Central memory CD8-positive, alpha-beta T cell (primary cell): Measurements from ENCODE around the gene EIF4B.

Experiments
- ATAC-seq: fragments of 150-1000 bp; cut with Tn5 transposase; replicated peaks from 2 replicates; pipeline ENCODE4 v1.10.0; 2022; ENCODE audit warnings: mild to moderate bottlenecking, moderate FRiP score, moderate number of reproducible peaks; ENCODE audit not compliant: poor library complexity, severe bottlenecking; ENCODE audit errors: extremely low read depth
- DNase-seq, 2 donors: peaks; one replicate each; pipeline ENCODE4 v3.0.0; 2021; ENCODE audit warnings: low spot score in 2 of 2
- H3K27ac Mint-ChIP-seq: one replicate; pipeline ENCODE4 v1.8.0; 2022; ENCODE audit warnings: low read depth, mild to moderate bottlenecking, moderate library complexity, mixed read lengths
- H3K27me3 Mint-ChIP-seq: one replicate; pipeline ENCODE4 v1.8.0; 2022; ENCODE audit warnings: mixed read lengths
- H3K36me3 Mint-ChIP-seq: one replicate; pipeline ENCODE4 v1.8.0; 2022; ENCODE audit warnings: mild to moderate bottlenecking, moderate library complexity, mixed read lengths; ENCODE audit not compliant: insufficient read depth
- H3K4me1 Mint-ChIP-seq: one replicate; pipeline ENCODE4 v1.8.0; 2022; ENCODE audit warnings: mixed read lengths
- H3K4me3 Mint-ChIP-seq: one replicate; pipeline ENCODE4 v1.8.0; 2022; ENCODE audit warnings: mild to moderate bottlenecking, moderate library complexity, mixed read lengths
- H3K9me3 Mint-ChIP-seq: one replicate; pipeline ENCODE4 v1.8.0; 2022; ENCODE audit warnings: mixed read lengths

Gene EIF4B

DNA sequence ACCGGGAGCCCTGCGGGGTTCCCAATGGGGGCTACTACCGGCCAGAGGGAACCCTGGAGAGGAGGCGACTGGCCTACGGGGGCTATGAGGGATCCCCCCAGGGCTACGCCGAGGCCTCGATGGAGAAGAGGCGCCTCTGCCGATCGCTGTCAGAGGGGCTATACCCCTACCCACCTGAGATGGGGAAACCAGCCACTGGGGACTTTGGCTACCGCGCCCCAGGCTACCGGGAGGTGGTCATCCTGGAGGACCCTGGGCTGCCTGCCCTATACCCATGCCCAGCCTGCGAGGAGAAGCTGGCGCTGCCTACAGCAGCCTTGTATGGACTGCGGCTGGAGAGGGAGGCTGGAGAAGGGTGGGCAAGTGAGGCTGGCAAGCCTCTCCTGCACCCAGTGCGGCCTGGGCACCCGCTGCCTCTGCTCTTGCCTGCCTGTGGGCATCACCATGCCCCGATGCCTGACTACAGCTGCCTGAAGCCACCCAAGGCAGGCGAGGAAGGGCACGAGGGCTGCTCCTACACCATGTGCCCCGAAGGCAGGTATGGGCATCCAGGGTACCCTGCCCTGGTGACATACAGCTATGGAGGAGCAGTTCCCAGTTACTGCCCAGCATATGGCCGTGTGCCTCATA, 53.3 kb downstream of the EIF4B start:
- DNase-seq (no peak), ATAC-seq (no peak)
- H3K4me3 Mint-ChIP-seq, result no peak overlapping the region
- peaks cover 7% of the 10 kb centered on the region for H3K36me3 Mint-ChIP-seq
- H3K4me1 Mint-ChIP-seq, result peaks cover 5% of the 10 kb centered on the region
- no peaks in the 10 kb centered on the region for H3K9me3 Mint-ChIP-seq
- H3K27ac Mint-ChIP-seq, result no peak overlapping the region
- no peaks in the 10 kb centered on the region for H3K27me3 Mint-ChIP-seq

DNA sequence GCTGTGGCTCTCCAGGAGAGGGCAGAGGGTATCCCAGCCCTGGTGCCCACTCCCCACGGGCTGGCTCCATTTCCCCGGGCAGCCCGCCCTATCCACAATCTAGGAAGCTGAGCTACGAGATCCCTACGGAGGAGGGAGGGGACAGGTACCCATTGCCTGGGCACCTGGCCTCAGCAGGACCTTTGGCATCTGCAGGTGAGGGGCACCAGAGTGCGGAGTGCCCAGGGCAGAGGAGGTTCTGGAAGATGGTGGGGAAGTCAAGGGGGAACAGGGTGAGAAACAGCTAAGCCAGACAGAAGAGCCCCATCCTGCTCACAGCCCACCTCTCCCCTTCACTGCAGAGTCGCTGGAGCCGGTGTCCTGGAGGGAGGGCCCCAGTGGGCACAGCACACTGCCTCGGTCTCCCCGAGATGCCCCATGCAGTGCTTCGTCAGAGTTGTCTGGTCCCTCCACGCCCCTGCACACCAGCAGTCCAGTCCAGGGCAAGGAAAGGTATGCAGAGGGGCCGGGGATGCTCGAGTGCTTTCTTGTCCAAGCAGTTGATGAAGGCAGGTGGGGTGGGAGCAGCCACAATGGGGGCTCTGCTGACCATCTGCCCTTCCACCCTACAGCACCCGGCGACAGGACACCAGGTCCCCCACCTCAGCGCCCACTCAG, 53.9 kb downstream of the EIF4B start:
- peaks cover 11% of the 10 kb centered on the region for H3K36me3 Mint-ChIP-seq
- H3K4me1 Mint-ChIP-seq, result peaks cover 10% of the 10 kb centered on the region
- no peaks in the 10 kb centered on the region for H3K27me3 Mint-ChIP-seq
- no peaks in the 10 kb centered on the region for H3K9me3 Mint-ChIP-seq
- H3K4me3 Mint-ChIP-seq, result no peak overlapping the region
- no peak overlapping the region for H3K27ac Mint-ChIP-seq
- ATAC-seq (no peak), DNase-seq (no peak)

DNA sequence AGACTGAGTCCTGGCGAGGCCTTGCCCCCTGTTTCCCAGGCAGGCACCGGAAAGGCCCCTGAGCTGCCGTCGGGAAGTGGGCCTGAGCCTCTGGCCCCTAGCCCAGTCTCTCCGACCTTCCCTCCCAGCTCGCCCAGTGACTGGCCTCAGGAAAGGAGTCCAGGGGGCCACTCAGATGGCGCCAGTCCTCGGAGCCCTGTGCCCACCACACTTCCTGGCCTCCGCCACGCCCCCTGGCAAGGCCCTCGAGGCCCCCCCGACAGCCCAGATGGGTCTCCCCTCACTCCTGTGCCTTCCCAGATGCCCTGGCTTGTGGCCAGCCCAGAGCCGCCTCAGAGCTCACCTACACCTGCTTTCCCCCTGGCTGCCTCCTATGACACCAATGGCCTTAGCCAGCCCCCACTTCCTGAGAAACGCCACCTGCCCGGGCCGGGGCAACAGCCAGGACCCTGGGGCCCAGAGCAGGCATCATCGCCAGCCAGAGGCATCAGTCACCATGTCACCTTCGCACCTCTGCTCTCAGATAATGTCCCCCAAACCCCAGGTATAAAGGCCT, 54.5 kb downstream of the EIF4B start:
- no peak for DNase-seq
- Mint-ChIP-seq H3K27ac (peak overlapping the region; percentile 22), H3K27me3 (no peaks in the 10 kb centered on the region), H3K9me3 (no peaks in the 10 kb centered on the region), H3K4me3 (no peak overlapping the region), H3K36me3 (peaks cover 11% of the 10 kb centered on the region), H3K4me1 (peaks cover 10% of the 10 kb centered on the region)
- no peak for ATAC-seq

DNA sequence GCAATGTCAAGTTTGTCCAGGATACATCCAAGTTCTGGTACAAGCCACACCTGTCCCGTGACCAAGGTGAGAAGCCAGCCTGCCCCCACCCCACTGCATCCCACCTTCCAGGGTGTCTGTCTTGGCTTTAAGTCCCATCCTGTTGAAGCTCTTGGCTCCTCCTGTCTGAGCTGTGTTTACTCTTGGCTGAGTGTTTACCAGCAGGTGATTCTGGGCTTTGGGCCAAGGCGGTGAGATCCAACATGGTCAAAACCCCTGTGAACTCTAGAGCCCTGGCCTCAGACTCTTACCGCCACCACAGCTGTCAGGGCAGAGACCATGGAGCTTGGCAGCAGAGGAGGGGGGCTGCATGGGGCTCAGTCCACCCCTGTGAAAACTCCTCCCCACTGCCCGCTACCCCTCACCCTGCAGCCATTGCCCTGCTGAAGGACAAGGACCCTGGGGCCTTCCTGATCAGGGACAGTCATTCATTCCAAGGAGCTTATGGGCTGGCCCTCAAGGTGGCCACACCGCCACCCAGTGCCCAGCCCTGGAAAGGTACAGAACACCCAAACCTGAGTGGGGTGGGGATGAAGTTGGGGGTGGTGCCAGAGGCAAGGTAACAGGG, 55.3 kb downstream of the EIF4B start:
- ATAC-seq, result no peak
- Mint-ChIP-seq H3K27ac (peak overlapping the region; percentile 22), H3K4me3 (no peak overlapping the region), H3K36me3 (peaks cover 11% of the 10 kb centered on the region), H3K9me3 (no peaks in the 10 kb centered on the region), H3K4me1 (peaks cover 17% of the 10 kb centered on the region), H3K27me3 (no peaks in the 10 kb centered on the region)
- no peak for DNase-seq

DNA sequence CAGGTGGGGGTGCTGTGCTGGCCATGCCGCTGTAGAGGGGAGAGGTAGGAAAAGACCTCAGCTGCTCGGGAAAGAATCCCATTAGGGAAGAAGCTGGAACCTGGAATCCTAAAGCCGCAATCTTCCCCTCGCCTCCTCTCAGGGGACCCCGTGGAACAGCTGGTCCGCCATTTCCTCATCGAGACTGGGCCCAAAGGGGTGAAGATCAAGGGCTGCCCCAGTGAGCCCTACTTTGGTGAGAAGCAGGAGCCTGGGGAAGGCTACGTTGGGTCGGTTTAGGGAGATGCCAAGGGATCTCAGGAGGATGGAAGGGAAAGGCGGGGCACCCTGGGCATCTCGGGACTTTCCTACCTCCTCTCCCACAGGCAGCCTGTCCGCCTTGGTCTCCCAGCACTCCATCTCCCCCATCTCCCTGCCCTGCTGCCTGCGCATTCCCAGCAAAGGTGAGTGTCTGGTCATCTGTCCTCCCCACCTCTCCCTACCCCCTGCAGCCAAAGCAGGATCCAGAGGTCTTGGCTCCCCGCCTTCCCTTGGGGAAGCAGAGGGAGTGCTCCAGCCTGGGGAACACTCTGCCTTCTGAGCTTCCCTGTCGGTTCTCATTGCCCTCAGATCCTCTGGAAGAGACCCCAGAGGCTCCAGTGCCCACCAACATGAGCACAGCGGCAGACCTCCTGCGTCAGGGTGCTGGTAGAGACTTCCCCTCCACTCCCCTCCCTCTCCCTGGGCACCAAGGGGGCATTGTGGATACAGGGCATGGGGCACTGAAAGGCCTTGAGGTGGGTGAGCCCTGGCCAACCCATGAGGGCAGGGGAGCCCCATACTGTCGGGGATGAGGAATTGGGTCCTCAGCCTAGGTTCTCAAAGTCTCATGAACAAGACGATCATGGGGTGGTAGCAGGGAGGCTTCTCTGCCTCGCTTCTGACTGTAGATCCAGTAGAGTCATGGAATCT, 56.0 kb downstream of the EIF4B start:
- H3K4me1 Mint-ChIP-seq, result peaks cover 17% of the 10 kb centered on the region
- ATAC-seq (no peak), DNase-seq (no peak)
- H3K36me3 Mint-ChIP-seq, result peaks cover 14% of the 10 kb centered on the region
- no peaks in the 10 kb centered on the region for H3K9me3 Mint-ChIP-seq
- H3K4me3 Mint-ChIP-seq, result no peak overlapping the region
- H3K27ac Mint-ChIP-seq, result no peak overlapping the region
- no peaks in the 10 kb centered on the region for H3K27me3 Mint-ChIP-seq

DNA sequence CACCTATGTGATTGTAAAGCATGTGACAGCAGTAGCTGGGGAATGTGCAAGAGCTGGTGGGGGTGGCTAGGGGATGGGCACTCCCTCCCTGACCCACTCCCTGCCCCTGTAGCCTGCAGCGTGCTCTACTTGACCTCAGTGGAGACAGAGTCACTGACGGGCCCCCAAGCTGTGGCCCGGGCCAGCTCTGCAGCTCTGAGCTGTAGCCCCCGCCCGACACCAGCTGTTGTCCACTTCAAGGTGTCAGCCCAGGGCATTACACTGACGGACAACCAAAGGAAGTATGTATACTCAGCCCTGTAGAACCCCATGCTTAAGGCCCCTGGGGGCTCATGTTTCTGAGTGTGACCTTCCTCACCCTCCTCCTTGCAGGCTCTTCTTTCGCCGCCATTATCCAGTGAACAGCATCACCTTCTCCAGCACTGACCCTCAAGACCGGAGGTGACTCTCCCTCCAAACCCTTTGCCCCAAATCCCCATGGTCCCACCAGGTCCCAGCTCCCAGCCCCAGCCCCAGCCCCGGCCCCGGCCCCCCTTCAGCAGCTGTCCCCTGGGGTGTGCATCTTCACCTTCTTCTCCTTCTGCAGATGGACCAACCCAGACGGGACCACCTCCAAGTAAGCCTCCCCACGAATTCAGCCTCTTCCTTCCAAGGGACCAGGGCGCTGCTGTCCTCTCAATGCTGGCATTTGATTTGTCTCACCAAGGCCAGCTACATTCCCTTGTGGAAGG, 56.9 kb downstream of the EIF4B start:
- Mint-ChIP-seq H3K27ac (no peak overlapping the region), H3K9me3 (no peaks in the 10 kb centered on the region), H3K4me3 (no peak overlapping the region), H3K27me3 (no peaks in the 10 kb centered on the region), H3K4me1 (peaks cover 17% of the 10 kb centered on the region), H3K36me3 (peaks cover 16% of the 10 kb centered on the region)
- DNase-seq (no peak), ATAC-seq (no peak)

DNA sequence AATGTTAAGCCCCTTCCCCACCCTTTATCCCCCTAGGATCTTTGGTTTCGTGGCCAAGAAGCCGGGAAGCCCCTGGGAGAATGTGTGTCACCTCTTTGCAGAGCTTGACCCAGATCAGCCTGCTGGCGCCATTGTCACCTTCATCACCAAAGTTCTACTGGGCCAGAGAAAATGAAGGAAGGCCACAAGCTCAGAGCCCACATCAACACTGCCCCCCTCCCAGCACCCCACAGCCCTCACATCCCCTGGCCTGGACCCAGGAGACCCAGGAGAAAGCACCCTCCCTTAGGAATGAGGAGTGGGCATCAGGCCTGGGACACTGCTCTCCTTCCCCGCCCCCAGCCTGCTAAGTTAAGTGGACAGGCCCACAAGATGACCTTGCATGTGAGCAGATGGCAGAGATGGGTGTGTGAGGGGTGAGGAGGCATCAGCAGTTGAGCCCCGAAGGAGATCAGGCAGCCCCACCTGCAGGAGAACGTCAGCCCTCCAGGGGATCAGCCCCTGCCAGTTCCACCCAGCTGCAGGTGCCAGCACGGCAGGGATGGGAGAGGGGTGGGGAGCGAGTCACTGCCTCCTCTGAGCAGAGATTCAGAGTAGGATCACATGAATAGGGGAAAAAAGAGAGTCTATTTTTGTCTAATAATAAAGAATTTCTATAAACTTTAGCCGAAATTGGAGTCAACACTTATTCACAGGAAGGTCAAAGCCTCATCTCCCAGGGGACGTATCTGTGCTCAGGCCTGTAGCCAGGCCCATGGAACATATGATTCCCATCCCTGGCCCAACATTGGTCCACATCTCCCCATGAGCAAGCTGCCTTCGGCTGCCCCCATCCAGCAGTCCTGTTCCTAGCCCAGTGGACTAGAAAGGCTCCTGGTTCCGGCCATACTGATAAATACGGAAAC, 57.7 kb downstream of the EIF4B start:
- Mint-ChIP-seq H3K9me3 (no peaks in the 10 kb centered on the region), H3K27ac (no peak overlapping the region), H3K4me1 (peaks cover 17% of the 10 kb centered on the region), H3K4me3 (no peak overlapping the region), H3K36me3 (peaks cover 19% of the 10 kb centered on the region), H3K27me3 (no peaks in the 10 kb centered on the region)
- DNase-seq, result no peak
- ATAC-seq, result no peak

DNA sequence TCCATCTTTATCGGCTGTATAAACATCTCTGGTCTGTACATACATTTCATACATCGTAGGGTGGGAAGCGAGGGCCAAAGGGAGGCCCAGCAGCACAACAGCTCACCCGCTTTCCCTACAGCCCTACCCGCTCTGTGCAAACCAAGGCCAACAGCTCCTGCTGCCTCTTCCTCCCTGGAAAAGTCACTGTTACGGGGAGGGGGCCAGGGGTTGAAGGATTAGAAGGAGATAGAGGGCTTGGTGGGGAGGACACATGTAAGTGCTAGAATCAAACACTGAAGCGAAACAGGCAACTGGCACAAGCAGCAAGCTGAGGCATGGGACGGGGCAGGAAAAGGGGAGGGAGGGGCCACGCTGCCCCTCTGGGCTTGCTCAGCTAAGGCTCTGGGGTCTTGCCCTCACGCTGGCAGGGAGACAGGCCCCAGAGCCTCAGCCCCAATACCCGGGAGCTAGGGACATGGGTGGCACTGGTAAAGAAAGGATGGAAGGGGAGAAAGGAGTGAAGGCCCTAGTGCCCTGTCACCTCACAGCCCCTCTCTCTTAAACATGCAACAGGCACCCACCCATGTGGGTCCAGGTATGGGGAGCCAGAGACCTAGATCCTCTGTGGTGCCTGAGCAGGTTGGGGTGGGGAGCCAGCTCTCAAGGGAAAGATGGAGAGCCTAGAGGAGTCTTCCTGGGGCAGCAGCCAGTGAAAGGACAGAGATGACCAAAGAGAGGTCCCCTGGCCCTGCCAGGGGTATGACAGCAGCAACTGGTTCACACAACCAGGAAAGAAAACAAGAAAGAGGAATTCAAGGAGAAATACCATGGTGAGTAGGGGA, 58.6 kb downstream of the EIF4B start:
- no peak overlapping the region for H3K4me3 Mint-ChIP-seq
- H3K36me3 Mint-ChIP-seq, result peaks cover 20% of the 10 kb centered on the region
- DNase-seq, result no peak
- H3K27ac Mint-ChIP-seq, result peak overlapping the region; percentile 50
- ATAC-seq, result no peak
- no peaks in the 10 kb centered on the region for H3K9me3 Mint-ChIP-seq
- no peaks in the 10 kb centered on the region for H3K27me3 Mint-ChIP-seq
- H3K4me1 Mint-ChIP-seq, result peaks cover 17% of the 10 kb centered on the region

DNA sequence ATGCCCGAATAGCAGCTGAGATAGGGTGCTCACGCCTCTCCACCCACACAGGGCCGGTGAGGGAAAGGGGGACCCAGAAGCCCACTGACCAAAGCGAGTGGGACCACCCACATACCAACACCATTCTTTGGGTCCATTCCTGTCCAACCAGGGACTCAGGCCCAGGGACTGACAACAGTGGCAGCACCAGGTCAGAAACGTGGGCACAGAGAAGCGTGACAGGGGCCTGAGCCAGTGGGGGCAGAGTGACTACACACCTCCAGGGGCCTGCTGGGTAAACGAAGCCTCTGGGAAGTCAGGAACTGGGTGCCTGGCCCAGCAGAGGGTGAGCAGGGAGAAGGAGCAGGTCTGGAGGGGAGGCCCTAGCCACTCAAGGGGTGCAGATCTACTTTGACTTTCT, 59.2 kb downstream of the EIF4B start:
- Mint-ChIP-seq H3K4me1 (peaks cover 17% of the 10 kb centered on the region), H3K27me3 (no peaks in the 10 kb centered on the region), H3K27ac (peak overlapping the region; percentile 50), H3K9me3 (no peaks in the 10 kb centered on the region), H3K4me3 (no peak overlapping the region), H3K36me3 (peaks cover 23% of the 10 kb centered on the region)
- no peak for DNase-seq
- ATAC-seq, result no peak

DNA sequence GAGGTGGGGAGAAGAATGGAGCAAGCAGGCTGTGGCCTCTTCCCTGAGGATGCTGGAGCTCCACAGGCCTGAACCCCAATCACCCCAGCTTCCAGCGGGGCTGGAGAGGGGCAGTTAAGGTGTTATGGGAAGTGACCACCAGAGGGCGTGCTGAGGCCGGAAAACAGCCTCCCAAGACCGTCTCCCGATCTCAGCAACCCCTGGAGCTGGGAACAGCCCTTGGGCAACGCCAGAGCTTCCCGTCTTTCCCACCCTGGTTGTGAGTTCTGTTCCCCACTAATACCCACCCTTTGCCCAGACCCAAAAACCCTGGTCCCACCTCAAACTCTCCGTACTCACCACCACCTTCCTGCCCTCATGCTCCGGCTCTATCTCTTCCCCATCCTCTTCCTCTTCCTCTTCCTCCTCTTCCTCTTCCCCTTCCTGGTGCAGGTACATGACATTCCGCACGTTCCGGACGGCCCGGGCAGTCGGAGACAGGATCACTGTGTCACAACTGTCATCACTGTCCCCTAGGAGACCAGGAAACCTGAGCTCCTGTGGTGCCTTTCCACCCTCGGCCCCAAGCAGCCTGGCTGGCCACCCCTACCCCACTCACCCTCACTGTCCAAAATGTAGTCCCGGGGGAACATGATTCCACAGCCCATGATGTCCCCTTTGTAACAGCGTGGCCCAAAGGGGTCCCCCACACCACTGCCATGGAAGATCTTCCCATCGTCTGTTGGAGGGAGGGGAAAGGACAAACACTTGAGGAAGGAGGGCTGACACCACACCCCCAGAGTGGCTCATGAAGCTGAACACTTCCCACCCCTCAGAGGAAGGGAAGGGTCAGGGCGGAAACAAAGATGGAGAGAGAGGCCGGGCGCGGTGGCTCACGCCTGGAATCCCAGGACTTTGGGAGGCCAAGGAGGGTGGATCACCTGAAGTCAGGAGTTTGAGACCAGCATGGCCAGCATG, 60.0 kb downstream of the EIF4B start:
- H3K27ac Mint-ChIP-seq, result peak overlapping the region; percentile 70
- no peaks in the 10 kb centered on the region for H3K9me3 Mint-ChIP-seq
- DNase-seq (peak in 1 of 2 donors; percentile 67), ATAC-seq (peak; percentile 49)
- no peaks in the 10 kb centered on the region for H3K27me3 Mint-ChIP-seq
- peaks cover 31% of the 10 kb centered on the region for H3K36me3 Mint-ChIP-seq
- no peak overlapping the region for H3K4me3 Mint-ChIP-seq
- peaks cover 21% of the 10 kb centered on the region for H3K4me1 Mint-ChIP-seq
